NCI-H2171 treated with DMSO at 0.1 percent for 48 hours (cell line): ENCODE measurements around the gene APBA2.

ENCODE experiments used
- DNase-seq: peaks from one replicate; lab custom pipeline; 2025; lab: John Stamatoyannopoulos, UW

The APBA2 gene

GRCh38 chr15:29134239-29134638 is 248.5 kb downstream of the APBA2 start:
- DNase-seq = no peak

DNA sequence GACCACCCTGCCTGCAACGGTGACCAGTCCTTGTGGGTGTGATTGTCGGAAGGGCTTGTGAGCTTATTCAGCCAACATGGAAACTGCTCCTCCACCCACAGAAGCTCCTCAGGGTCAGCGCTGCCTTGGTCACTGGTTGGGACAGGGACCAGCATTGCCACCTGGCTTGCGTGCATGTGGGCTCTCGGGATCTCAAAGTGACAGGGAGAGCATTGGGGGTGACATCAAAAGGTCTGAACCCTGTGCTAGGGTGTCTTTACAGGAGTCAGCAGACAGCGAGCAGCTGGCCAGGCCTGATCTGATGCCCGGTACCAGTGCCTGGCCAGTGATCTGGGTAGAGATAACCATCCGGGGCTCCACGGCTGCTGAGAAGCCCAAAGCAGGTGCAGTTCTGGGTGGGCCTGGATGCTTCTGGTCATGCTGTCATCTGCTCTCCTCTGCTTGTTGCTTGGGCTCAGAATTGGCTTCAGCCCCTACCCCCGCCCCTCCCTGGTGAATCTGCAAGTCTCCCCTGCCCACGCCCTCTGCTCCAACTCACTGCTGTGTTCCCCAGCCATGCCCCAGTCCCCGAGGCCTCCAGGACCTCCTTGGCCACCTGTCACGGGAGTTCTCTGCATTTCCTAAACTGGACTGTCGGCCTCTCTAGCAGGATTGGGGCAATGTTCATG is 249.0 kb downstream of the APBA2 start:
- no peak for DNase-seq

DNA sequence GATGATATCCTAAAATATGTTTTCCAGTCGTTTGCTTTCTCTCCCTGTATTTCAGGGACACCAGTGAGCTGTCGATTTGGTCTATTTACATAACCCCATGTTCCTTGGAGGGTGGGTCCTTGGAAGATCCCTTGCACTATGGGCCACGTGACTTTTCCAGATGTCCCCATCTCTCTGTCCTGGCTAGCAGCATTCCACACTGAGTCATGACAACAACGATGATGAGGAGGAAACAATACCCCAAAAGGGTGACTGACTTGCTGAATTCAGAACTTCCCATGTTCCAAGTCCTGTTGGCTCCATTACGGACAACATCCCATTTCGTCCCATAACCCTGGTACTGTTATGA is 249.5 kb downstream of the APBA2 start:
- no peak for DNase-seq

GRCh38 chr15:29135702-29136646 is 250.2 kb downstream of the APBA2 start:
- no peak for DNase-seq

GRCh38 chr15:29138260-29138659 is 252.5 kb downstream of the APBA2 start:
- no peak for DNase-seq

DNA sequence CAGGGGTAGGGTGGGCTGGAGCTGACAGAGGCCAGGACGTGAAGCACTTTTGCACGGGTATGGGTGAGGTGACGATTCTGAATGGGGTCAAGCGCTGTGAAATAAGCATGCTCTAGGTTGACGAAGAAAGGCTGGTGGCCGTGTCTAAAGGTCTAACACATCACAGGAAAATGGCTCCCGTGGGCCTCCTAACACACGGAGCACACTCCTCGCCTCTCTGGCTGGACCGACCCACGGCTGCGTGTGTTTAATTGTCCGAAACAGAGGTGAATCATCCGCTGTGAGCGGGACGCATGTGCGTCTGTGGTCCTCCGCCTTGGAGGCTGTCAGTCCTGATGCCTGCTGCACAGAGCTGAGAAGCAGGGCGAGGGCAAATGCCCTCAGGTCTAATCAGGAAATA is 253.3 kb downstream of the APBA2 start:
- DNase-seq = no peak

DNA sequence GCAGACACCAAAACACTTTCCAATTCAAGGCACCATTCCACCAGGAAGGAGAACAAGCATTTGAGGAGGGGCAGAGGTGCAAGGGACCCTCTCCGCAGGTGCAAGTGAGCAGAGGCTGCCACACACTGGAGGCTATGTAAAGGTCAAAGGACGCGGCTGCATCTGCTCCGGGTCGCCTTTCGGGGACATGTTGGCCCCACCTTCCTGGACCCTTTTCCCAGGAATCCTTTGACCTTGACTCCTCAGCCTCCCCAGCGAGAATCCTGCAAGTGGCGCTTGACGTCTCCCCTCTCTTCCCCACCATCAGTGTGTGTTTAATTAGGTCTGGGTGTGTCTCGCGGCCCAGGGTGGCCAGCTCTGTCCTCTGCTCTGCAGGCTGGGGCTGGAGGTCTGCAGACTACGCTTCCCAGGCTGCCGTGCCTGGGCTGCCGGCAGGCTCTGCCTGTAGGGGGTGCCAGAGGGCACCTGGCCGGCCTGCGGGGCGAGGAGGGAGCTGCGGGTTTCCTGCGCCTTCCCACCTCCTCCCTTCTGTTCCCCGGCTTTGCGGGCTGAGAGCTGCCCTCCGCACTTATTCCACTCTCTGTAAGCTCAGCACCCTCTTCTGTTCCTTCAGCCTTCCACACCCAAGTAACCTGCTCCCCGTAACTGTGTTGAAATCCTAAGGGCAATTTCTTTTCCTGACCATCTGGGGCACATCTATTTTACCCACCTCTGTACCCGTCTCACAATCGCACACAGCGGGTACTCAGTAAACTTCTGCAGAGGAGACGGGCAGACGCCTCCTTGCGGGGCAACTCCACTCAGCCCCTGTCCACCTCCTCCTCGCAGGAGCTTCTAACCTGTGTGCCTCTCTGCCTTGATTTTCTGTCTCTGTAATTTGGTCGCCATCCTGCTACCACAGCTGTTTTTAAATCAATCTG is 254.0 kb downstream of the APBA2 start:
- DNase-seq = peak; percentile 34

- no peak for DNase-seq
Observed at GRCh38 chr15:29140475-29141307, 254.9 kb downstream of the APBA2 start.

GRCh38 chr15:29141308-29142128 is 255.7 kb downstream of the APBA2 start:
- no peak for DNase-seq

DNA sequence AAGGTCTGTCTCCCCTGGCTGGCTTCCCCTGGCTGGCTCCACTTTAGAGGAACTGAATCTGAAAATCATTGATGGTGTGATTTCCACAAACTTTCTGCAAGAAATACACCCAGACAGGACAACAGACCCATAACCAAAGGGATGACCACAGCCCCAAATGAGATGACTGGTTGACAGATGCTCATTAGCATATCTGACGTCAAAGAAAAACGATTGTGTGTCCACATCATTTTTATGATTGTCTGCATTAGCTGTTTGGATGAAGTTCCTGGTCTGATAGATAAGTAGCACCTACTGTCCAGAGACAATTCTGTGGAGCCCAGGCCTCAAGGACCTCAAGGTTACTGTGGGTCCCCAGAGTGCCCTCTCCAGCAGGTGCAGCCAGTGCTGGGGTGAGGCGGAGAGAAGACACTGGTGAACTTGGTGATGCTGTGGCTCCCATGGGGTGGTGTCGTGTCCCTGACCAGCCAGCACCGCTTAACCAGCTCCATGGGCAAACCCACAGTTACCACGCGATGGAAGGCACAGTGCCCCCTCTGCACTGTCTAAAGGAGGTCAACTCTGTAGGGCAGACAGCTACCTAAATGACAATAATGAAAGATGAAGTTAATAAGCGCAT is 256.5 kb downstream of the APBA2 start:
- DNase-seq = no peak

- no peak for DNase-seq
Observed at GRCh38 chr15:29143293-29143692, 257.5 kb downstream of the APBA2 start.

DNA sequence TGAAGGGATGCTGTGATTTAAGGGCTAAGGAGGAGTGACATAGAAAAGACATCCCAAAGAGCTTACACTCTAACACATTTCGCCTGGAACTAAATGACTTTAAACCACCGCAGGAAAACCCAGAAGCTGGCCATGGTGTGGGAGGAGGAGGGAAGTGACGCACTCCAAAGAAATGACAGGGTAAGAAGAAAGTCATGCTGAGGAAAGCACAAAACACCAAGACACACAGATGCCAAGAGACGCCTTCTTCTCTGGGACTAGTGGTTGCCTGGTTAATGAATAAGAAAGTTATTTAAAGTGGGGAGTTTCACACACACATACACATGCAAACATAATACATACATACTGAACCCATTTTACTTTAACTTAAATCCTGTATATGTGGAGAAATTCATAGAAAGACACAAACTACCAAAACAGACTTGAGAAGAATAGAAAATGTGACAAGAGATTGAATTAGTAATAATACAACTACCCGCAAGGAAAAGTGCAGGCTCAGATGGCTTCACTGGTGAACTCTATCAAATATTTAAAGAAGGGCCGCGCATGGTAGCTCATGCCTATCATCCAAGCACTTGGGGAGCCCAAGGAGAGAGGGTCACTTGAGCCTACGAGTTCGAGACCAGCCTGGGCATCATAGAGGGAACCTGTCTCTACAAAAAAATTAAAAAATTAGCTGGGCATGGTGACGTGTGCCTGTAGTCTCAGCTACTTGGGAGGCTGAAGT is 258.3 kb downstream of the APBA2 start:
- DNase-seq = no peak

GRCh38 chr15:29149738-29150075 is 263.9 kb downstream of the APBA2 start:
- DNase-seq = no peak

- no peak for DNase-seq
Observed at GRCh38 chr15:29150515-29151483, 265.0 kb downstream of the APBA2 start.

DNA sequence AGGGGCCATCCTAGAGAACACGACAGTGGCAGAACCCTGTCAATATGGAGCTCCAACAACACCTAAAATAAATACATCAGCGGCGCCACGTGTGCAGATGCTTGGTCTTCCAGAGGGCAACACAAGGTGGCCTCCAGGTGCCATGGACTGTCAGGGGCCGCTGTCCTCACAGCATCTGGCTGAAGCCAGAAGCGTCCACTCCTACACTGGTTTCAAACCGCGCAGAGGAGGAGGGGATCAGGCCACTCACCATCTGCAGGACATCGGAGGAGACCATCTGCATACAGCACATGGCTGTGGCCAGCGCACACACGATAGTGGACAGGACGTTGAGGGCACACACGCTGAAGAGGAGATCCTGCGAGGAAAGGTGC is 265.7 kb downstream of the APBA2 start:
- no peak for DNase-seq

DNA sequence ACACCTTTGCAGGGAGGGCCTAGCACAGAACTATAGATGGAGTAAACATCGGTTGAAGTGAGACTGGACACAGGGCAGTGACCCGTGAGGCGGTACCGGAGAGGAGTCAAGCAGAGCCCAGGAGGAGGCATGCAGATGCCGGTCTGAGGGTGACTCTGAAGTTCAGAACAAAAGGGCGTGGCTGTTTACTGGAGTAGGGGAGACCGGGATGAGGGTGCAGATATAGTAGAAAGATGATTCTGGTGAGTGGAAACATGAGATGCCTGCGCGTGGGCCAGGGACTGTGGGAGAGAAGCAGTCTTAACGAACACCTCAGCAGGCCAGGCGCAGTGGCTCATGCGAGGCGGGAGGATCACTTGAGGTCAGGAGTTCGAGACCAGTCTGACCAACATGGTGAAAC is 270.7 kb downstream of the APBA2 start:
- DNase-seq = no peak

GRCh38 chr15:29159771-29160455 is 274.1 kb downstream of the APBA2 start:
- DNase-seq = no peak

DNA sequence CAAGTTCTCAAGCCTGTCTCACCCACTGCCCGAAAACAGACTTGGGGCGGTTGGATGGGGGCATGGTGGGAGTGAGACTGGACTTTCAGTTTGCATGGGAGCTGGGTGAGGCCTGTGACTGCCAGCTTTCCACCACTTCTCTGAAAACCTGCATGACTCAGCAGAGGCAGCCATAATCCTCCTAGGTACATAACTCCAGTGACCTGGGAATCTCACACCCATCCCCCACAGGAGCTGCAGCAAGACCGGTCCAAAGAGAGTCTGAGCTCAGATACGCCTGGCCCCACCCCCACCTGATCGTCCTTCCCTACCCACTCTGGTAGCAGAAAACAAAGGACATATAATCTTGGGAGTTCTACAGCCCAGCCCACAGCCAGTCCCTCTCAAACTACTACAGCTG is 276.6 kb downstream of the APBA2 start:
- DNase-seq = no peak
